ENCODE results near the gene LPAR6. TPM values are rescaled to one million over a fixed set of nuclear protein-coding genes. Genes with fewer than 3 reads are reported as not detected.

LPAR6 gene
- total RNA-seq, 3 donors from 2014 or later: 2.0 to 4.5 (median 3.8) TPM

- Mint-ChIP-seq H3K9me3 (peaks cover 4% of the 10 kb centered on the region), H3K36me3 (ENCODE audit: insufficient read depth) (peaks cover 30% of the 10 kb centered on the region), H3K4me1 (ENCODE audit: low read depth) (peaks cover 2% of the 10 kb centered on the region), H3K27me3 (ENCODE audit: low read depth) (no peaks in the 10 kb centered on the region), H3K4me3 (no peak overlapping the region)
- no peak for DNase-seq
- ATAC-seq: no peak
These were observed 42.1 kb downstream of the LPAR6 start for GRCh38 chr13:48370815-48371214.

- H3K27me3 Mint-ChIP-seq (ENCODE audit: low read depth): no peaks in the 10 kb centered on the region
- no peak for DNase-seq
- H3K9me3 Mint-ChIP-seq: peaks cover 4% of the 10 kb centered on the region
- no peak for ATAC-seq
- H3K4me3 Mint-ChIP-seq: no peak overlapping the region
- peaks cover 27% of the 10 kb centered on the region for H3K36me3 Mint-ChIP-seq (ENCODE audit: insufficient read depth)
- peaks cover 2% of the 10 kb centered on the region for H3K4me1 Mint-ChIP-seq (ENCODE audit: low read depth)
These were observed 42.9 kb downstream of the LPAR6 start for GRCh38 chr13:48369988-48370387.

Other genes starting within 250 kb of the LPAR6 start
- gene ITM2B, start 179.9 kb downstream of the LPAR6 start, total RNA-seq: 10 to 100 TPM; 48.8 to 63.5 (median 49.3) TPM
- 10 to 100 TPM; 27.8 to 31.4 (median 30.2) TPM for gene RB1, start 109.4 kb downstream of the LPAR6 start, total RNA-seq
- 1 to 10 TPM; 1.3 to 1.5 (median 1.4) TPM for gene RCBTB2, start 120.0 kb upstream of the LPAR6 start, total RNA-seq
- under 1 TPM; 0.40 to 0.53 (median 0.43) TPM for gene CYSLTR2, start 240.8 kb upstream of the LPAR6 start, total RNA-seq

All from activated T-cell treated with anti-CD3 and anti-CD28 coated beads, Interleukin-2, amount 50 U/mL, for 4 hours (primary cell).